Measurements from ENCODE around the gene APOC4. TPM values are rescaled to one million over a fixed set of nuclear protein-coding genes. Genes with fewer than 3 reads are reported as not detected.

Gene APOC4, protein sequence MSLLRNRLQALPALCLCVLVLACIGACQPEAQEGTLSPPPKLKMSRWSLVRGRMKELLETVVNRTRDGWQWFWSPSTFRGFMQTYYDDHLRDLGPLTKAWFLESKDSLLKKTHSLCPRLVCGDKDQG
- not detected for polyA plus RNA-seq

GRCh38 chr19:44942067-44942571 lies at the start of gene APOC4:
Gene APOC4, plus strand, starts transcription at chr19:44942237. Its CDS starts 41 bp downstream, at chr19:44942278.
- Mint-ChIP-seq H3K36me3 (peaks cover 1% of the 10 kb centered on the region), H3K27ac (no peak within 1 kb of the TSS), H3K27me3 (no peaks in the 10 kb centered on the region), H3K9me3 (no peaks in the 10 kb centered on the region), H3K4me1 (peaks cover 7 to 16% (median 9%) of the 10 kb centered on the region in 3 donors), H3K4me3 (peak within 1 kb of the TSS in 2 of 4 donors; percentile 6 to 79)

GRCh38 chr19:44892932-44893331 lies 49.1 kb upstream of the APOC4 start:
- H3K9me3 Mint-ChIP-seq: no peaks in the 10 kb centered on the region
- H3K27me3 Mint-ChIP-seq: no peaks in the 10 kb centered on the region
- peak overlapping the region; percentile 71 to 90 (median 82) for H3K4me3 Mint-ChIP-seq
- H3K36me3 Mint-ChIP-seq: no peaks in the 10 kb centered on the region
- peaks cover 0 to 27% (median 20%) of the 10 kb centered on the region in 3 donors for H3K4me1 Mint-ChIP-seq
- H3K27ac Mint-ChIP-seq: peak overlapping the region in 1 of 3 donors; percentile 58

DNA sequence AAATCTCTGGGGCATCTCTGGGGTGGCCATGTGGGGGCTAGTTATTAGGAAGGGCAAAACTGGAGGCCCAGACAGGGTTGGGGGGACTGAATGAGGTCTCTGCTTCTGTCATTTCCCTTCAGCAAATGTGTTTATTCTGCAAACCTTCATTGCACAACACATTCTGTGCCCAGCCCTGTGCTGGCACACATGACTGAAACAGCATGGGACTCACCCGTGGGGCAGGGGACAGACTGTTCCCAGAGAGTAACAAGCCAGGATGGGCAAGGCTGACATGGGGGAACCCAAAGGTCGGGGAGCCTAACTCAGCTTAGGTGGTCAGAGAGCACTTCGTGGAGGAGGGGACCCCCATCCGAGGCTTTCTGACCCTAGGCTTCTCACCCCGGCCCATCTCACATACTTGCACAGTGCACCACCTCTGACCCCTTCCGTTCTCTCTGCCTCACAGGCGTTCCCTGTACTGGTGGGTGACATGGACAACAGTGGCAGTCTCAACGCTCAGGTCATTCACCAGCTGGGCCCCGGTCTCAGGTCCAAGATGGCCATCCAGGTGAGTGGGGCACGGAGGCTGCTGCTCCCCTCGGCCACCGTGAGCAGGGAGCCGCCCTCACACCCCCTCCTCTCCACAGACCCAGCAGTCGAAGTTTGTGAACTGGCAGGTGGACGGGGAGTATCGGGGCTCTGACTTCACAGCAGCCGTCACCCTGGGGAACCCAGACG lies 48.5 kb upstream of the APOC4 start:
- Mint-ChIP-seq H3K36me3 (no peaks in the 10 kb centered on the region), H3K4me1 (peaks cover 0 to 27% (median 20%) of the 10 kb centered on the region in 3 donors), H3K27ac (no peak overlapping the region), H3K27me3 (no peaks in the 10 kb centered on the region), H3K9me3 (no peaks in the 10 kb centered on the region), H3K4me3 (peak overlapping the region in 2 of 4 donors; percentile 76 to 88)

GRCh38 chr19:44894052-44894400 lies 48.0 kb upstream of the APOC4 start:
- H3K27me3 Mint-ChIP-seq: no peaks in the 10 kb centered on the region
- no peaks in the 10 kb centered on the region for H3K36me3 Mint-ChIP-seq
- peaks cover 0 to 27% (median 20%) of the 10 kb centered on the region in 3 donors for H3K4me1 Mint-ChIP-seq
- no peak overlapping the region for H3K4me3 Mint-ChIP-seq
- H3K27ac Mint-ChIP-seq: no peak overlapping the region
- H3K9me3 Mint-ChIP-seq: no peaks in the 10 kb centered on the region

- Mint-ChIP-seq H3K4me1 (peaks cover 0 to 22% (median 20%) of the 10 kb centered on the region in 3 donors), H3K36me3 (no peaks in the 10 kb centered on the region), H3K27me3 (no peaks in the 10 kb centered on the region), H3K4me3 (no peak overlapping the region), H3K9me3 (no peaks in the 10 kb centered on the region), H3K27ac (no peak overlapping the region)
Observed at GRCh38 chr19:44894946-44895345, 47.1 kb upstream of the APOC4 start.

GRCh38 chr19:44897835-44898234 lies 44.2 kb upstream of the APOC4 start:
- Mint-ChIP-seq H3K4me1 (peaks cover 0 to 3% (median 2%) of the 10 kb centered on the region in 3 donors), H3K36me3 (no peaks in the 10 kb centered on the region), H3K27me3 (no peaks in the 10 kb centered on the region), H3K27ac (no peak overlapping the region), H3K4me3 (no peak overlapping the region), H3K9me3 (no peaks in the 10 kb centered on the region)

DNA sequence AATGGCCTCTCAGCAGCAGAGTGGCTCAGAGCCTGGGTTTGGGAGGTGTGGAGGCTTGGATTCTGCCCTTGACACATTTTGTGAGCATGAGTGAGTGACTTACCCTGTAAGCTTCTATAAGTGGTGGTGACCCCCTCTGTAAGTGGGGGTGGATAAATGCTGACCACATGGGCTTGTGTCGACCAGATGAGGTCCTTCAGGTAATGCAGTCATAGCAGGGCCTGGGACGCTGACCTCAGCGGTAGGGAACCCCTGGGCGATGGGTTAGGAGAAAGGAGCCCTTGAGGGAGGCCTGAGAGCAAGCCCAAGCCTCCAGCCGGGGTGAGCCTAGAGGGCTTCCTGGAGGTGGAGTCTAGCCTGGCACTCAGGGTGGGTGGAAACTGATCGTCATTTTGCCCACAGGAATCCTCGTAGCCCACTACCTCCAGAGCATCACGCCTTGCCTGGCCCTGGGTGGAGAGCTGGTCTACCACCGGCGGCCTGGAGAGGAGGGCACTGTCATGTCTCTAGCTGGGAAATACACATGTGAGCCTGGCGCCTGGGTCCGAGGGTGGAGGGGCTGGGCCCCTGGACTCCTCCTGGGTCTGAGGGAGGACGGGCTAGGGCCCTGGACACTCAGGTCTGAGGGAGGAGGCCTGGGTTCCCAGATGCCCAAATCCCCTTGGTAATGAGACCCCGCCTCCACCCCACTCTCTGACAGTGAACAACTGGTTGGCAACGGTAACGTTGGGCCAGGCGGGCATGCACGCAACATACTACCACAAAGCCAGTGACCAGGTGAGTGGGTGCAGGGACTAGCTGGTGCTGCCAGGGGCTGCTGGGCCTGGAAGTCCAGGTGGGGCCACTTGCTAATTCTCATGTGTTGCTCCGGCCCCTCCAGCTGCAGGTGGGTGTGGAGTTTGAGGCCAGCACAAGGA lies 41.5 kb upstream of the APOC4 start:
- H3K36me3 Mint-ChIP-seq: no peaks in the 10 kb centered on the region
- no peaks in the 10 kb centered on the region for H3K9me3 Mint-ChIP-seq
- H3K4me1 Mint-ChIP-seq: peaks cover 0 to 2% (median 0%) of the 10 kb centered on the region in 3 donors
- H3K27ac Mint-ChIP-seq: no peak overlapping the region
- H3K27me3 Mint-ChIP-seq: no peaks in the 10 kb centered on the region
- H3K4me3 Mint-ChIP-seq: peak overlapping the region in 1 of 4 donors; percentile 45

DNA sequence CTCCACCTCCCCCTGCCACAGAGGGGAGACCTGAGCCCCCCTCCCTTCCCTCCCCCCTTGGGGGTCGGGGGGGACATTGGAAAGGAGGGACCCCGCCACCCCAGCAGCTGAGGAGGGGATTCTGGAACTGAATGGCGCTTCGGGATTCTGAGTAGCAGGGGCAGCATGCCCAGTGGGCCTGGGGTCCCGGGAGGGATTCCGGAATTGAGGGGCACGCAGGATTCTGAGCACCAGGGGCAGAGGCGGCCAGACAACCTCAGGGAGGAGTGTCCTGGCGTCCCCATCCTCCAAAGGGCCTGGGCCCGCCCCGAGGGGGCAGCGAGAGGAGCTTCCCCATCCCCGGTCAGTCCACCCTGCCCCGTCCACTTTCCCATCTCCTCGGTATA lies 38.8 kb upstream of the APOC4 start:
- H3K4me1 Mint-ChIP-seq: peaks cover 0 to 6% (median 4%) of the 10 kb centered on the region in 3 donors
- H3K36me3 Mint-ChIP-seq: no peaks in the 10 kb centered on the region
- no peaks in the 10 kb centered on the region for H3K9me3 Mint-ChIP-seq
- H3K27ac Mint-ChIP-seq: peak overlapping the region in 1 of 3 donors; percentile 5
- H3K27me3 Mint-ChIP-seq: peaks cover 16% of the 10 kb centered on the region
- no peak overlapping the region for H3K4me3 Mint-ChIP-seq

- Mint-ChIP-seq H3K4me1 (peaks cover 0 to 6% (median 4%) of the 10 kb centered on the region in 3 donors), H3K27ac (peak overlapping the region in 2 of 3 donors; percentile 5 to 59), H3K27me3 (peaks cover 16% of the 10 kb centered on the region), H3K36me3 (no peaks in the 10 kb centered on the region), H3K9me3 (no peaks in the 10 kb centered on the region), H3K4me3 (no peak overlapping the region)
Observed at GRCh38 chr19:44903602-44904425, 38.2 kb upstream of the APOC4 start.

DNA sequence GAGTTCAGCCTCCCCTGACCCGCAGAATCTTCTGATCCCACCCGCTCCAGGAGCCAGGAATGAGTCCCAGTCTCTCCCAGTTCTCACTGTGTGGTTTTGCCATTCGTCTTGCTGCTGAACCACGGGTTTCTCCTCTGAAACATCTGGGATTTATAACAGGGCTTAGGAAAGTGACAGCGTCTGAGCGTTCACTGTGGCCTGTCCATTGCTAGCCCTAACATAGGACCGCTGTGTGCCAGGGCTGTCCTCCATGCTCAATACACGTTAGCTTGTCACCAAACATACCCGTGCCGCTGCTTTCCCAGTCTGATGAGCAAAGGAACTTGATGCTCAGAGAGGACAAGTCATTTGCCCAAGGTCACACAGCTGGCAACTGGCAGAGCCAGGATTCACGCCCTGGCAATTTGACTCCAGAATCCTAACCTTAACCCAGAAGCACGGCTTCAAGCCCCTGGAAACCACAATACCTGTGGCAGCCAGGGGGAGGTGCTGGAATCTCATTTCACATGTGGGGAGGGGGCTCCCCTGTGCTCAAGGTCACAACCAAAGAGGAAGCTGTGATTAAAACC lies 37.5 kb upstream of the APOC4 start:
- H3K27ac Mint-ChIP-seq: no peak overlapping the region
- H3K9me3 Mint-ChIP-seq: no peaks in the 10 kb centered on the region
- H3K27me3 Mint-ChIP-seq: peaks cover 16% of the 10 kb centered on the region
- H3K4me1 Mint-ChIP-seq: peaks cover 0 to 6% (median 4%) of the 10 kb centered on the region in 3 donors
- H3K4me3 Mint-ChIP-seq: no peak overlapping the region
- no peaks in the 10 kb centered on the region for H3K36me3 Mint-ChIP-seq

- Mint-ChIP-seq H3K27ac (no peak within 1 kb of the TSS), H3K4me3 (peak within 1 kb of the TSS in 2 of 4 donors; percentile 49 to 80)
Observed at GRCh38 chr19:44905437-44906160, 36.4 kb upstream of the APOC4 start, which contains the start of gene APOE. Gene APOE, plus strand, starts transcription at chr19:44905796. Its CDS starts 829 bp downstream, at chr19:44906625.

DNA sequence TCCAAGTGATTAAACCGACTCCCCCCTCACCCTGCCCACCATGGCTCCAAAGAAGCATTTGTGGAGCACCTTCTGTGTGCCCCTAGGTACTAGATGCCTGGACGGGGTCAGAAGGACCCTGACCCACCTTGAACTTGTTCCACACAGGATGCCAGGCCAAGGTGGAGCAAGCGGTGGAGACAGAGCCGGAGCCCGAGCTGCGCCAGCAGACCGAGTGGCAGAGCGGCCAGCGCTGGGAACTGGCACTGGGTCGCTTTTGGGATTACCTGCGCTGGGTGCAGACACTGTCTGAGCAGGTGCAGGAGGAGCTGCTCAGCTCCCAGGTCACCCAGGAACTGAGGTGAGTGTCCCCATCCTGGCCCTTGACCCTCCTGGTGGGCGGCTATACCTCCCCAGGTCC lies 34.4 kb upstream of the APOC4 start:
- Mint-ChIP-seq H3K27ac (no peak overlapping the region), H3K4me1 (peaks cover 0 to 6% (median 4%) of the 10 kb centered on the region in 3 donors), H3K36me3 (no peaks in the 10 kb centered on the region), H3K9me3 (no peaks in the 10 kb centered on the region), H3K27me3 (peaks cover 23% of the 10 kb centered on the region), H3K4me3 (no peak overlapping the region)

More at GRCh38 chr19:44905437-44906160, 36.4 kb upstream of the APOC4 start, which contains the start of gene APOE:
- peaks cover 0 to 6% (median 4%) of the 10 kb centered on the region in 3 donors for H3K4me1 Mint-ChIP-seq
- no peaks in the 10 kb centered on the region for H3K9me3 Mint-ChIP-seq
- H3K36me3 Mint-ChIP-seq: no peaks in the 10 kb centered on the region
- peaks cover 16% of the 10 kb centered on the region for H3K27me3 Mint-ChIP-seq

GRCh38 chr19:44908074-44908835 lies 33.8 kb upstream of the APOC4 start:
- H3K9me3 Mint-ChIP-seq: no peaks in the 10 kb centered on the region
- H3K36me3 Mint-ChIP-seq: no peaks in the 10 kb centered on the region
- H3K27me3 Mint-ChIP-seq: peaks cover 25% of the 10 kb centered on the region
- peaks cover 0 to 6% (median 4%) of the 10 kb centered on the region in 3 donors for H3K4me1 Mint-ChIP-seq
- no peak overlapping the region for H3K27ac Mint-ChIP-seq
- no peak overlapping the region for H3K4me3 Mint-ChIP-seq

All from IgD-negative memory B cell (primary cell).